KBM-7 (cell line): Measurements from ENCODE around the gene NKD1.
"Not testable (repeated sequence)": the region's sequence is repeated elsewhere in the genome, so short reads cannot be mapped to it uniquely, and the experiment has no call there.

Source experiments
- DNase-seq: peaks from one replicate; pipeline ENCODE4 v3.0.0-alpha.2; 2015
- in situ Hi-C: fragments of 300-500 bp; cut with MboI; formaldehyde crosslinking; loops from 2 replicates; pipeline ENCODE4 v1.14.3; 2020; ENCODE audit warnings: low sequenced_read_pairs, low pct_unique_long_range_greater_than_20kb, mixed read lengths

Gene NKD1

GRCh38 chr16:50571786-50572185 lies 23.6 kb downstream of the NKD1 start:
- DNase-seq, result no peak
- in situ Hi-C loops, result no loop called here

- in situ Hi-C loops, result no loop called here
- DNase-seq, result no peak
These were observed 24.5 kb downstream of the NKD1 start for GRCh38 chr16:50572700-50573099.

GRCh38 chr16:50573279-50573678 lies 25.1 kb downstream of the NKD1 start:
- no peak for DNase-seq
- in situ Hi-C loops, result no loop called here

- in situ Hi-C loops, result no loop called here
- DNase-seq, result no peak
These were observed 25.9 kb downstream of the NKD1 start for GRCh38 chr16:50573947-50574744.

GRCh38 chr16:50574745-50575136 lies 26.5 kb downstream of the NKD1 start:
- no peak for DNase-seq
- in situ Hi-C loops, result no loop called here

GRCh38 chr16:50575743-50576142 lies 27.5 kb downstream of the NKD1 start:
- no peak for DNase-seq
- in situ Hi-C loops, result no loop called here

- in situ Hi-C loops, result no loop called here
- DNase-seq, result no peak
These were observed 28.4 kb downstream of the NKD1 start for GRCh38 chr16:50576403-50577113.

- in situ Hi-C loops, result no loop called here
- DNase-seq, result peak; percentile 18
These were observed 29.9 kb downstream of the NKD1 start for GRCh38 chr16:50578137-50578536.

GRCh38 chr16:50579373-50579772 lies 31.2 kb downstream of the NKD1 start:
- in situ Hi-C loops, DNase-seq: not testable (repeated sequence)

GRCh38 chr16:50580180-50580798 lies 32.1 kb downstream of the NKD1 start:
- in situ Hi-C loops, result no loop called here
- DNase-seq, result no peak

- in situ Hi-C loops, result no loop called here
- DNase-seq, result no peak
These were observed 33.6 kb downstream of the NKD1 start for GRCh38 chr16:50581845-50582244.

GRCh38 chr16:50583211-50583610 lies 35.0 kb downstream of the NKD1 start:
- in situ Hi-C loops, result no loop called here
- DNase-seq, result no peak

- in situ Hi-C loops, result no loop called here
- DNase-seq, result peak; percentile 77
These were observed 36.0 kb downstream of the NKD1 start for GRCh38 chr16:50584033-50584722.

GRCh38 chr16:50585331-50585776 lies 37.2 kb downstream of the NKD1 start:
- in situ Hi-C loops, result no loop called here
- no peak for DNase-seq

- DNase-seq, result no peak
- in situ Hi-C loops, result no loop called here
These were observed 39.3 kb downstream of the NKD1 start for GRCh38 chr16:50587543-50587942.

- DNase-seq, result no peak
- in situ Hi-C loops, result no loop called here
These were observed 40.1 kb downstream of the NKD1 start for GRCh38 chr16:50588276-50588675.

- in situ Hi-C loops, result no loop called here
- DNase-seq, result no peak
These were observed 43.0 kb downstream of the NKD1 start for GRCh38 chr16:50591209-50591608.

- DNase-seq, result peak; percentile 36
- in situ Hi-C loops, result no loop called here
These were observed 43.9 kb downstream of the NKD1 start for GRCh38 chr16:50591800-50592771.

GRCh38 chr16:50592996-50593395 lies 44.8 kb downstream of the NKD1 start:
- DNase-seq, result no peak
- in situ Hi-C loops, result no loop called here
